GM23248 (cell line): Measurements from ENCODE around the gene HMGN4. TPM values are rescaled to one million over a fixed set of nuclear protein-coding genes. Genes with fewer than 3 reads are reported as not detected.

ENCODE experiments used
- DNase-seq: peaks from one replicate; pipeline ENCODE4 v3.0.0-alpha.2; 2015
- H2AFZ ChIP-seq: fragments of 200-600 bp; sonication (generic); 2 replicates; pipeline ENCODE4 v1.6.1; 2016; ENCODE audit warnings: antibody characterized with exemption
- H3F3A ChIP-seq: fragments of 200-600 bp; sonication (generic); 2 replicates; pipeline ENCODE4 v1.6.1; 2016; ENCODE audit warnings: mild to moderate bottlenecking, antibody characterized with exemption, mixed run types; ENCODE audit not compliant: insufficient read depth
- H3K27ac ChIP-seq: fragments of 200-600 bp; sonication (generic); 2 replicates; pipeline ENCODE4 v1.5.1; 2016; ENCODE audit warnings: mild to moderate bottlenecking
- H3K27me3 ChIP-seq: fragments of 200-600 bp; sonication (generic); replicated peaks from 2 replicates; pipeline ENCODE4 v1.6.1; 2016; ENCODE audit warnings: mild to moderate bottlenecking; ENCODE audit not compliant: insufficient read depth
- H3K36me3 ChIP-seq: fragments of 200-600 bp; sonication (generic); 2 replicates; pipeline ENCODE4 v1.6.1; 2016; ENCODE audit warnings: low read depth, mild to moderate bottlenecking
- H3K4me1 ChIP-seq: fragments of 200-600 bp; sonication (generic); 2 replicates; pipeline ENCODE4 v1.6.1; 2016; ENCODE audit warnings: mild to moderate bottlenecking; ENCODE audit not compliant: insufficient read depth
- H3K4me2 ChIP-seq: fragments of 200-600 bp; sonication (generic); one replicate; pipeline ENCODE4 v1.6.1; 2016; ENCODE audit warnings: mild to moderate bottlenecking; ENCODE audit not compliant: unreplicated experiment
- H3K4me3 ChIP-seq: fragments of 200-600 bp; sonication (generic); 2 replicates; pipeline ENCODE4 v1.5.1; 2016; ENCODE audit warnings: mild to moderate bottlenecking
- H3K79me2 ChIP-seq: fragments of 200-600 bp; sonication (generic); 2 replicates; pipeline ENCODE4 v1.6.1; 2016; ENCODE audit warnings: mild to moderate bottlenecking; ENCODE audit not compliant: insufficient read depth
- H3K9ac ChIP-seq: fragments of 200-600 bp; sonication (generic); 2 replicates; pipeline ENCODE4 v1.6.1; 2016; ENCODE audit warnings: mild to moderate bottlenecking
- H3K9me2 ChIP-seq: fragments of 200-600 bp; sonication (generic); 2 replicates; pipeline ENCODE4 v1.6.1; 2016; ENCODE audit warnings: mixed run types, mild to moderate bottlenecking, moderate library complexity; ENCODE audit not compliant: insufficient read depth
- H3K9me3 ChIP-seq: fragments of 200-600 bp; sonication (generic); one replicate; pipeline ENCODE4 v1.6.1; 2017; ENCODE audit warnings: low read depth
- H4K20me1 ChIP-seq: fragments of 200-600 bp; sonication (generic); 2 replicates; pipeline ENCODE4 v1.6.0; 2016; ENCODE audit not compliant: insufficient read depth
- EZH2 ChIP-seq: fragments of 200-600 bp; sonication (generic); IDR thresholded peaks from 2 replicates; pipeline ENCODE4 v1.6.1; 2018; ENCODE audit warnings: antibody characterized with exemption, mild to moderate bottlenecking; ENCODE audit not compliant: insufficient read depth, poor library complexity, severe bottlenecking
- EZH2phosphoT487 ChIP-seq: fragments of 200-600 bp; sonication (generic); IDR thresholded peaks from 2 replicates; pipeline ENCODE4 v1.6.1; 2018; ENCODE audit warnings: antibody characterized with exemption, moderate library complexity, mild to moderate bottlenecking, low read depth; ENCODE audit not compliant: insufficient read depth
- WGBS, 2 experiments: methylation state at CpG; one replicate each; pipeline ENCODE4 v1.1.6; 2015 to 2017; ENCODE audit warnings: low lambda C conversion rate in 2 of 2, low coverage in 1 of 2; ENCODE audit errors: missing lambda C conversion rate in 2 of 2; 5-methylcytosine and 5-hydroxymethylcytosine counted together
- in situ Hi-C: fragments of 300-500 bp; cut with MboI; formaldehyde crosslinking; loops from 2 replicates; pipeline ENCODE4 v1.15.0; 2020
- polyA plus RNA-seq: library from polyadenylated mRNA; unstranded; fragments of >200 nt; fragmentation: Nextera tagmentation; extraction: Ambion mirVana; gene quantifications from 2 replicates; pipeline ENCODE4 v1.2.1, GENCODE V29; 2016
- total RNA-seq: library from RNA; depleted of rRNA; stranded (reverse); fragments of >200 nt; shearing (Covaris generic); gene quantifications from 2 replicates; pipeline ENCODE4 v1.2.3, GENCODE V29; 2014

The HMGN4 gene
- total and polyA plus RNA-seq, 2 experiments from 2014 or later: 67.1 to 87.2 TPM

GRCh38 chr6:26576407-26576843, 38.3 kb downstream of the HMGN4 start:
- H3K9me2 ChIP-seq: no peaks in the 10 kb centered on the region
- no peaks in the 10 kb centered on the region for H3K27me3 ChIP-seq
- no peak overlapping the region for H2AFZ ChIP-seq
- no peak overlapping the region for H3K9ac ChIP-seq
- no peak overlapping the region for H3K4me2 ChIP-seq
- WGBS, 2 experiments: 67 to 68% methylated on average over 7 of the region's 7 CpGs
- no peaks in the 10 kb centered on the region for H3K4me1 ChIP-seq
- peaks cover 14% of the 10 kb centered on the region; the same call in 1 of the 2 replicates for H3F3A ChIP-seq
- TF ChIP-seq EZH2 (no peak), EZH2phosphoT487 (no peak)
- no peak overlapping the region for H3K27ac ChIP-seq
- no peaks in the 10 kb centered on the region for H3K79me2 ChIP-seq
- in situ Hi-C loops: no loop called here
- no peaks in the 10 kb centered on the region for H3K9me3 ChIP-seq
- H3K4me3 ChIP-seq: no peak overlapping the region
- no peaks in the 10 kb centered on the region for H3K36me3 ChIP-seq
- DNase-seq: no peak
- H4K20me1 ChIP-seq: no peaks in the 10 kb centered on the region

- peak overlapping the region; percentile 52 for H3K9ac ChIP-seq
- TF ChIP-seq EZH2: no peak
- no peak for TF ChIP-seq EZH2phosphoT487
- in situ Hi-C loops: no loop called here
Measured at GRCh38 chr6:26576929-26577719, 39.0 kb downstream of the HMGN4 start.

GRCh38 chr6:26577720-26578072, 39.5 kb downstream of the HMGN4 start:
- no peaks in the 10 kb centered on the region for H3K36me3 ChIP-seq
- H4K20me1 ChIP-seq: no peaks in the 10 kb centered on the region
- peak overlapping the region; percentile 52 for H3K9ac ChIP-seq
- H2AFZ ChIP-seq: peak overlapping the region; percentile 94
- no peak for DNase-seq
- H3F3A ChIP-seq: peaks cover 6% of the 10 kb centered on the region; the same call in 1 of the 2 replicates
- H3K9me3 ChIP-seq: no peaks in the 10 kb centered on the region
- in situ Hi-C loops: no loop called here
- no peaks in the 10 kb centered on the region for H3K79me2 ChIP-seq
- H3K27ac ChIP-seq: no peak overlapping the region
- no peaks in the 10 kb centered on the region for H3K9me2 ChIP-seq
- H3K4me1 ChIP-seq: no peaks in the 10 kb centered on the region
- H3K27me3 ChIP-seq: no peaks in the 10 kb centered on the region
- TF ChIP-seq EZH2phosphoT487 (no peak), EZH2 (no peak)
- peak overlapping the region; percentile 81 for H3K4me2 ChIP-seq
- 14% methylated on average over 17 of the region's 17 CpGs for WGBS, 2 experiments
- H3K4me3 ChIP-seq: peak overlapping the region; percentile 77

More at GRCh38 chr6:26576929-26577719, 39.0 kb downstream of the HMGN4 start:
- Histone ChIP-seq H3K27ac (no peak overlapping the region), H3K9me3 (no peaks in the 10 kb centered on the region), H2AFZ (peak overlapping the region; percentile 94), H3F3A (peaks cover 9% of the 10 kb centered on the region; the same call in 1 of the 2 replicates), H3K4me3 (peak overlapping the region; percentile 77), H3K4me1 (no peaks in the 10 kb centered on the region), H4K20me1 (no peaks in the 10 kb centered on the region), H3K36me3 (no peaks in the 10 kb centered on the region), H3K4me2 (peak overlapping the region; percentile 81), H3K9me2 (no peaks in the 10 kb centered on the region), H3K27me3 (no peaks in the 10 kb centered on the region), H3K79me2 (no peaks in the 10 kb centered on the region)
- peak; percentile 78 for DNase-seq
- 11 to 13% methylated on average over 31 of the region's 31 CpGs for WGBS, 2 experiments

- Histone ChIP-seq H3K9ac (no peak overlapping the region), H3K27ac (no peak overlapping the region), H3K79me2 (no peaks in the 10 kb centered on the region), H4K20me1 (no peaks in the 10 kb centered on the region), H3F3A (peaks cover 6% of the 10 kb centered on the region; the same call in 1 of the 2 replicates), H3K4me1 (no peaks in the 10 kb centered on the region), H3K27me3 (no peaks in the 10 kb centered on the region), H3K9me2 (no peaks in the 10 kb centered on the region), H3K4me2 (no peak overlapping the region), H3K4me3 (no peak overlapping the region), H2AFZ (no peak overlapping the region), H3K9me3 (no peaks in the 10 kb centered on the region), H3K36me3 (no peaks in the 10 kb centered on the region)
- TF ChIP-seq EZH2: no peak
- TF ChIP-seq EZH2phosphoT487: no peak
- DNase-seq: no peak
- WGBS, 2 experiments: 70 to 72% methylated on average over 6 of the region's 6 CpGs
- in situ Hi-C loops: no loop called here
Measured at GRCh38 chr6:26578279-26578678, 40.1 kb downstream of the HMGN4 start.
